ENCODE measurements around the gene STEAP3. TPM values are rescaled to one million over a fixed set of nuclear protein-coding genes. Genes with fewer than 3 reads are reported as not detected.
A peak's percentile ranks its signal among the peaks of the same experiment; 100 is the strongest.
"Not testable (repeated sequence)": the region's sequence is repeated elsewhere in the genome, so short reads cannot be mapped to it uniquely, and the experiment has no call there.

Gene STEAP3
- total RNA-seq, 1 experiment from 2014 or later = not detected

- no peaks in the 10 kb centered on the region for H3K4me1 ChIP-seq (ENCODE audit: low read length)
- no peaks in the 10 kb centered on the region for H3K9me3 ChIP-seq (ENCODE audit: low read length)
- H3K4me2 ChIP-seq (ENCODE audit: low read depth, low read length, poor library complexity, severe bottlenecking) = no peak overlapping the region
- no peaks in the 10 kb centered on the region for H3K36me3 ChIP-seq (ENCODE audit: insufficient read depth, low read length)
- H3K79me2 ChIP-seq (ENCODE audit: low read length) = no peaks in the 10 kb centered on the region
- no peak overlapping the region for H3K27ac ChIP-seq (ENCODE audit: low read length)
- no peaks in the 10 kb centered on the region for H3K9me2 ChIP-seq (replicated peaks; ENCODE audit: insufficient read depth, low read length)
- H4K20me1 ChIP-seq (ENCODE audit: insufficient read depth, low read depth, low read length) = no peaks in the 10 kb centered on the region
- no peaks in the 10 kb centered on the region for H3K27me3 ChIP-seq (ENCODE audit: low read length)
- H2AFZ ChIP-seq (ENCODE audit: low read length) = no peak overlapping the region
- H3K9ac ChIP-seq (ENCODE audit: low read length) = no peak overlapping the region
- H3K4me3 ChIP-seq (ENCODE audit: low read length) = no peak overlapping the region
- peak; percentile 81 for DNase-seq
Observed at GRCh38 chr2:119264781-119265692, 41.4 kb downstream of the STEAP3 start.

- Histone ChIP-seq H4K20me1 (ENCODE audit: insufficient read depth, low read depth, low read length) (no peaks in the 10 kb centered on the region), H3K9me3 (ENCODE audit: low read length) (no peaks in the 10 kb centered on the region), H3K9me2 (replicated peaks; ENCODE audit: insufficient read depth, low read length) (no peaks in the 10 kb centered on the region), H3K27ac (ENCODE audit: low read length) (no peak overlapping the region), H3K4me2 (ENCODE audit: low read depth, low read length, poor library complexity, severe bottlenecking) (no peak overlapping the region), H3K9ac (ENCODE audit: low read length) (no peak overlapping the region), H3K4me3 (ENCODE audit: low read length) (no peak overlapping the region), H2AFZ (ENCODE audit: low read length) (no peak overlapping the region), H3K27me3 (ENCODE audit: low read length) (no peaks in the 10 kb centered on the region), H3K36me3 (ENCODE audit: insufficient read depth, low read length) (no peaks in the 10 kb centered on the region), H3K4me1 (ENCODE audit: low read length) (no peaks in the 10 kb centered on the region), H3K79me2 (ENCODE audit: low read length) (no peaks in the 10 kb centered on the region)
- no peak for DNase-seq
Observed at GRCh38 chr2:119265693-119266066, 42.0 kb downstream of the STEAP3 start.

- no peak for DNase-seq
- H3K4me2 ChIP-seq (ENCODE audit: low read depth, low read length, poor library complexity, severe bottlenecking) = no peak overlapping the region
- no peaks in the 10 kb centered on the region for H3K79me2 ChIP-seq (ENCODE audit: low read length)
- H3K9me3 ChIP-seq (ENCODE audit: low read length) = no peaks in the 10 kb centered on the region
- H3K27me3 ChIP-seq (ENCODE audit: low read length) = no peaks in the 10 kb centered on the region
- no peak overlapping the region for H2AFZ ChIP-seq (ENCODE audit: low read length)
- no peak overlapping the region for H3K4me3 ChIP-seq (ENCODE audit: low read length)
- no peak overlapping the region for H3K9ac ChIP-seq (ENCODE audit: low read length)
- no peaks in the 10 kb centered on the region for H3K36me3 ChIP-seq (ENCODE audit: insufficient read depth, low read length)
- no peaks in the 10 kb centered on the region for H3K9me2 ChIP-seq (replicated peaks; ENCODE audit: insufficient read depth, low read length)
- no peaks in the 10 kb centered on the region for H3K4me1 ChIP-seq (ENCODE audit: low read length)
- H3K27ac ChIP-seq (ENCODE audit: low read length) = no peak overlapping the region
- no peaks in the 10 kb centered on the region for H4K20me1 ChIP-seq (ENCODE audit: insufficient read depth, low read depth, low read length)
Observed at GRCh38 chr2:119266091-119266589, 42.5 kb downstream of the STEAP3 start.

- no peak for DNase-seq
- no peaks in the 10 kb centered on the region for H4K20me1 ChIP-seq (ENCODE audit: insufficient read depth, low read depth, low read length)
- H3K36me3 ChIP-seq (ENCODE audit: insufficient read depth, low read length) = no peaks in the 10 kb centered on the region
- no peak overlapping the region for H3K27ac ChIP-seq (ENCODE audit: low read length)
- no peaks in the 10 kb centered on the region for H3K9me3 ChIP-seq (ENCODE audit: low read length)
- no peaks in the 10 kb centered on the region for H3K27me3 ChIP-seq (ENCODE audit: low read length)
- no peak overlapping the region for H3K9ac ChIP-seq (ENCODE audit: low read length)
- H2AFZ ChIP-seq (ENCODE audit: low read length) = no peak overlapping the region
- no peaks in the 10 kb centered on the region for H3K9me2 ChIP-seq (replicated peaks; ENCODE audit: insufficient read depth, low read length)
- no peaks in the 10 kb centered on the region for H3K79me2 ChIP-seq (ENCODE audit: low read length)
- H3K4me2 ChIP-seq (ENCODE audit: low read depth, low read length, poor library complexity, severe bottlenecking) = no peak overlapping the region
- H3K4me1 ChIP-seq (ENCODE audit: low read length) = no peaks in the 10 kb centered on the region
- no peak overlapping the region for H3K4me3 ChIP-seq (ENCODE audit: low read length)
Observed at GRCh38 chr2:119267604-119268003, 44.0 kb downstream of the STEAP3 start.

GRCh38 chr2:119276864-119277263 is 53.2 kb downstream of the STEAP3 start:
- Histone ChIP-seq H3K27me3 (ENCODE audit: low read length) (no peaks in the 10 kb centered on the region), H2AFZ (ENCODE audit: low read length) (no peak overlapping the region), H3K9me2 (replicated peaks; ENCODE audit: insufficient read depth, low read length) (no peaks in the 10 kb centered on the region), H3K36me3 (ENCODE audit: insufficient read depth, low read length) (no peaks in the 10 kb centered on the region), H4K20me1 (ENCODE audit: insufficient read depth, low read depth, low read length) (no peaks in the 10 kb centered on the region), H3K4me2 (ENCODE audit: low read depth, low read length, poor library complexity, severe bottlenecking) (no peak overlapping the region), H3K9me3 (ENCODE audit: low read length) (no peaks in the 10 kb centered on the region), H3K9ac (ENCODE audit: low read length) (no peak overlapping the region), H3K4me1 (ENCODE audit: low read length) (no peaks in the 10 kb centered on the region), H3K4me3 (ENCODE audit: low read length) (no peak overlapping the region), H3K27ac (ENCODE audit: low read length) (no peak overlapping the region), H3K79me2 (ENCODE audit: low read length) (no peaks in the 10 kb centered on the region)
- DNase-seq = no peak

GRCh38 chr2:119278385-119278784 is 54.8 kb downstream of the STEAP3 start:
- H4K20me1 ChIP-seq (ENCODE audit: insufficient read depth, low read depth, low read length) = not testable (repeated sequence)

GRCh38 chr2:119278946-119279345 is 55.3 kb downstream of the STEAP3 start:
- Histone ChIP-seq H4K20me1 (ENCODE audit: insufficient read depth, low read depth, low read length) (no peaks in the 10 kb centered on the region), H3K9me3 (ENCODE audit: low read length) (no peaks in the 10 kb centered on the region), H3K27me3 (ENCODE audit: low read length) (no peaks in the 10 kb centered on the region), H3K4me3 (ENCODE audit: low read length) (no peak overlapping the region), H3K4me2 (ENCODE audit: low read depth, low read length, poor library complexity, severe bottlenecking) (no peak overlapping the region), H3K79me2 (ENCODE audit: low read length) (no peaks in the 10 kb centered on the region), H3K9ac (ENCODE audit: low read length) (no peak overlapping the region), H3K4me1 (ENCODE audit: low read length) (no peaks in the 10 kb centered on the region), H2AFZ (ENCODE audit: low read length) (no peak overlapping the region), H3K36me3 (ENCODE audit: insufficient read depth, low read length) (no peaks in the 10 kb centered on the region), H3K9me2 (replicated peaks; ENCODE audit: insufficient read depth, low read length) (no peaks in the 10 kb centered on the region), H3K27ac (ENCODE audit: low read length) (no peak overlapping the region)
- DNase-seq = no peak

More at GRCh38 chr2:119278385-119278784, 54.8 kb downstream of the STEAP3 start:
- not testable (repeated sequence) for H3K79me2 ChIP-seq (ENCODE audit: low read length); H3K9me3 ChIP-seq (ENCODE audit: low read length); H3K4me3 ChIP-seq (ENCODE audit: low read length); H3K4me1 ChIP-seq (ENCODE audit: low read length); H2AFZ ChIP-seq (ENCODE audit: low read length); H3K27me3 ChIP-seq (ENCODE audit: low read length); H3K4me2 ChIP-seq (ENCODE audit: low read depth, low read length, poor library complexity, severe bottlenecking); H3K27ac ChIP-seq (ENCODE audit: low read length); H3K9ac ChIP-seq (ENCODE audit: low read length); H3K36me3 ChIP-seq (ENCODE audit: insufficient read depth, low read length); DNase-seq; H3K9me2 ChIP-seq (replicated peaks; ENCODE audit: insufficient read depth, low read length)

- Histone ChIP-seq H3K4me3 (ENCODE audit: low read length) (no peak overlapping the region), H3K9me2 (replicated peaks; ENCODE audit: insufficient read depth, low read length) (no peaks in the 10 kb centered on the region), H3K9me3 (ENCODE audit: low read length) (no peaks in the 10 kb centered on the region), H3K27ac (ENCODE audit: low read length) (no peak overlapping the region), H3K4me2 (ENCODE audit: low read depth, low read length, poor library complexity, severe bottlenecking) (no peak overlapping the region), H3K36me3 (ENCODE audit: insufficient read depth, low read length) (no peaks in the 10 kb centered on the region), H3K9ac (ENCODE audit: low read length) (no peak overlapping the region), H4K20me1 (ENCODE audit: insufficient read depth, low read depth, low read length) (no peaks in the 10 kb centered on the region), H3K27me3 (ENCODE audit: low read length) (no peaks in the 10 kb centered on the region), H3K4me1 (ENCODE audit: low read length) (no peaks in the 10 kb centered on the region), H2AFZ (ENCODE audit: low read length) (no peak overlapping the region), H3K79me2 (ENCODE audit: low read length) (no peaks in the 10 kb centered on the region)
- DNase-seq = no peak
Observed at GRCh38 chr2:119279666-119280065, 56.0 kb downstream of the STEAP3 start.
